ENCODE data around the gene BMERB1. TPM values are rescaled to one million over a fixed set of nuclear protein-coding genes. Genes with fewer than 3 reads are reported as not detected.
"Not testable (repeated sequence)": the region's sequence is repeated elsewhere in the genome, so short reads cannot be mapped to it uniquely, and the experiment has no call there.

BMERB1 gene
- polyA plus RNA-seq, 1 of the 3 experiments (the other 2 are of a cell fraction) = 33.9 TPM

DNA sequence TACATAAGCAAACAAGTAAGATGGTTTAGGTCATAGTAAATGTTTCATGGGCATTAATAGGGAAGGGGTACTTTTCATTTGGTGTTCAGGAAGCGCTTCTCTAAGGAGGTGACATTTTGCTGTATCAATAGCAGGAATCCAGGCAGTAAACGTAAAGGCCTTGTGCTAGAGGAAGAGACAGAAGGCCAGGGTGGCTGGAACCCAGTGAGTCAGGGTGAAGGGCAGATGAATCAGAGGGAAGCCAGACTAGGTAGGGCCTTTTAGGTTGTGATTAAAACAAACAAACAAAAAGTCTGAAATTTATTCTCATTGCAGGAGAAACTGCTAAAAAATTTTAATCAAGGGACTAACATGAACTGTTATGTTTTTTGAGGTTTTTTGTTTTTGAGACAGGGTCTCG lies 6.5 kb downstream of the BMERB1 start:
- Histone ChIP-seq H3K4me1 (ENCODE audit: control insufficient read depth in 1 of 2, insufficient read depth in 2 of 2, low read depth in 1 of 2, low read length in 1 of 2) (0 out of 4 replicates have a peak, but pooled peaks cover 0 to 7% of the 10 kb centered on the region in 2 experiments), H3K4me2 (peak overlapping the region; percentile 39)
- CTCF ChIA-PET = no interaction called here

GRCh38 chr16:15442140-15442539 lies 7.8 kb downstream of the BMERB1 start:
- H3K27me3 ChIP-seq (ENCODE audit: insufficient read depth); H3K4me2 ChIP-seq; DNase-seq; H3K9me2 ChIP-seq; H3K4me3 ChIP-seq (ENCODE audit: low read depth in 2 of 2, low read length in 1 of 2); POLR2A ChIA-PET; H3K27ac ChIP-seq (ENCODE audit: low read depth in 2 of 2, low read length in 1 of 2); H3K36me3 ChIP-seq (replicated peaks in 1 of 2; ENCODE audit: control insufficient read depth in 1 of 2, insufficient read depth in 2 of 2, low read length in 1 of 2); H2AFZ ChIP-seq (ENCODE audit: low read depth); H3K4me1 ChIP-seq (ENCODE audit: control insufficient read depth in 1 of 2, insufficient read depth in 2 of 2, low read depth in 1 of 2, low read length in 1 of 2); H3K9me3 ChIP-seq; H3K9ac ChIP-seq; H4K20me1 ChIP-seq (ENCODE audit: insufficient read depth); H3F3A ChIP-seq (replicated peaks; ENCODE audit: insufficient read depth): not testable (repeated sequence)
- CTCF ChIA-PET = interaction anchor here (0.9 kb wide), 1 partner anchor 108 kb away, joined by 3 read pairs; no protein-coding TSS in a partner anchor
- H3K79me2 ChIP-seq (ENCODE audit: insufficient read depth) = peaks cover 63% of the 10 kb centered on the region
- WGBS (ENCODE audit: low lambda C conversion rate) = 89% methylated on average over 5 of the region's 5 CpGs

More for the DNA sequence above, 6.5 kb downstream of the BMERB1 start:
- TF ChIP-seq NRF1 (IDR thresholded peaks at IDR 0.05; ENCODE audit: low read depth, low read length) = no peak
- no peak for TF ChIP-seq RXRA (IDR thresholded peaks at IDR 0.05; ENCODE audit: borderline replicate concordance, low read depth)
- TF ChIP-seq GATA2 (CRISPR knock-in tag; IDR thresholded peaks at IDR 0.05) = no peak
- TF ChIP-seq FOSL2 (IDR thresholded peaks at IDR 0.05; ENCODE audit: borderline replicate concordance, low read depth) = peak; percentile 49; the same call in 1 of the 2 replicates
- no peak for TF ChIP-seq FOXJ3 (CRISPR knock-in tag; IDR thresholded peaks at IDR 0.05)
- no peak for TF ChIP-seq TEAD4 (IDR thresholded peaks at IDR 0.05; ENCODE audit: borderline replicate concordance, insufficient read depth)
- no peak for TF ChIP-seq RAD21 (IDR thresholded peaks at IDR 0.05; ENCODE audit: low read length)
- TF ChIP-seq, protein P1, sequence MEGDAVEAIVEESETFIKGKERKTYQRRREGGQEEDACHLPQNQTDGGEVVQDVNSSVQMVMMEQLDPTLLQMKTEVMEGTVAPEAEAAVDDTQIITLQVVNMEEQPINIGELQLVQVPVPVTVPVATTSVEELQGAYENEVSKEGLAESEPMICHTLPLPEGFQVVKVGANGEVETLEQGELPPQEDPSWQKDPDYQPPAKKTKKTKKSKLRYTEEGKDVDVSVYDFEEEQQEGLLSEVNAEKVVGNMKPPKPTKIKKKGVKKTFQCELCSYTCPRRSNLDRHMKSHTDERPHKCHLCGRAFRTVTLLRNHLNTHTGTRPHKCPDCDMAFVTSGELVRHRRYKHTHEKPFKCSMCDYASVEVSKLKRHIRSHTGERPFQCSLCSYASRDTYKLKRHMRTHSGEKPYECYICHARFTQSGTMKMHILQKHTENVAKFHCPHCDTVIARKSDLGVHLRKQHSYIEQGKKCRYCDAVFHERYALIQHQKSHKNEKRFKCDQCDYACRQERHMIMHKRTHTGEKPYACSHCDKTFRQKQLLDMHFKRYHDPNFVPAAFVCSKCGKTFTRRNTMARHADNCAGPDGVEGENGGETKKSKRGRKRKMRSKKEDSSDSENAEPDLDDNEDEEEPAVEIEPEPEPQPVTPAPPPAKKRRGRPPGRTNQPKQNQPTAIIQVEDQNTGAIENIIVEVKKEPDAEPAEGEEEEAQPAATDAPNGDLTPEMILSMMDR (IDR thresholded peaks at IDR 0.05) = no peak
- TF ChIP-seq YY1 (IDR thresholded peaks at IDR 0.05; ENCODE audit: low read depth) = no peak
- Histone ChIP-seq H3K9me2 (no peaks in the 10 kb centered on the region), H3K36me3 (replicated peaks in 1 of 2; ENCODE audit: control insufficient read depth in 1 of 2, insufficient read depth in 2 of 2, low read length in 1 of 2) (peaks cover 0 to 7% of the 10 kb centered on the region in 2 experiments), H3K9ac (no peak overlapping the region), H3K9me3 (no peaks in the 10 kb centered on the region), H3K79me2 (ENCODE audit: insufficient read depth) (peaks cover 68% of the 10 kb centered on the region), H2AFZ (ENCODE audit: low read depth) (no peak overlapping the region), H3K27me3 (ENCODE audit: insufficient read depth) (no peaks in the 10 kb centered on the region), H4K20me1 (ENCODE audit: insufficient read depth) (no peaks in the 10 kb centered on the region; the same call in none of the 2 replicates), H3K4me3 (ENCODE audit: low read depth in 2 of 2, low read length in 1 of 2) (no peak overlapping the region), H3F3A (replicated peaks; ENCODE audit: insufficient read depth) (peaks cover 5% of the 10 kb centered on the region), H3K27ac (ENCODE audit: low read depth in 2 of 2, low read length in 1 of 2) (peak overlapping the region in 1 of 2 experiments; percentile 64; a peak in 2 of 4 replicates)
- POLR2A ChIA-PET = no interaction called here
- DNase-seq = no peak
- WGBS (ENCODE audit: low lambda C conversion rate) = 77% methylated on average over 3 of the region's 3 CpGs

DNA sequence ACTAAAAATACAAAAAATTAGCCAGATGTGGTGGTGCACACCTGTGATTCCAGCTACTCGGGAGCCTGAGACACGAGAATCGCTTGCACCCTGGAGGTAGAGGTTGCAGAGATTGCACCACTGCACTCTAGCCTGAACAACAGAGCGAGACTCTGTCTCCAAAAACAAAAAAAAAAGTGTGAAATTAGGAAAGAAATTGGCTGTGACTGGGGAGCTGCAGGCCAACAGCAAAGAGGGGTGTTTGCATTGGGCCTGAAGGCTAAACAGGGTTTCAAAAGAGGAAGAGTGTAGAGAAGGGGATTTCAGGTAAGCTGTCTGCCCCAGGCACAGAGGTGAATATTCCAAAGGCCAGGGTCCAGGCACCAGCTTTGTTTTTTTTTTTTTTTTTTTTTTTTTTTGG lies 9.4 kb downstream of the BMERB1 start:
- POLR2A ChIA-PET = no interaction called here
- Histone ChIP-seq H3K27me3 (ENCODE audit: insufficient read depth) (no peaks in the 10 kb centered on the region), H3K9me3 (no peaks in the 10 kb centered on the region), H3K4me1 (ENCODE audit: control insufficient read depth in 1 of 2, insufficient read depth in 2 of 2, low read depth in 1 of 2, low read length in 1 of 2) (0 out of 4 replicates have a peak, but pooled peaks cover 0 to 7% of the 10 kb centered on the region in 2 experiments), H3K9ac (no peak overlapping the region), H3F3A (replicated peaks; ENCODE audit: insufficient read depth) (peaks cover 5% of the 10 kb centered on the region), H3K4me3 (ENCODE audit: low read depth in 2 of 2, low read length in 1 of 2) (no peak overlapping the region), H3K9me2 (no peaks in the 10 kb centered on the region), H4K20me1 (ENCODE audit: insufficient read depth) (no peaks in the 10 kb centered on the region; the same call in none of the 2 replicates), H3K79me2 (ENCODE audit: insufficient read depth) (peaks cover 51% of the 10 kb centered on the region), H3K27ac (ENCODE audit: low read depth in 2 of 2, low read length in 1 of 2) (no peak overlapping the region), H2AFZ (ENCODE audit: low read depth) (no peak overlapping the region), H3K36me3 (replicated peaks in 1 of 2; ENCODE audit: control insufficient read depth in 1 of 2, insufficient read depth in 2 of 2, low read length in 1 of 2) (peaks cover 0 to 7% of the 10 kb centered on the region in 2 experiments), H3K4me2 (no peak overlapping the region)
- CTCF ChIA-PET = interaction anchor here (2.1 kb wide), 1 partner anchor 106 kb away, joined by 9 read pairs; no protein-coding TSS in a partner anchor
- TF ChIP-seq, protein P2, sequence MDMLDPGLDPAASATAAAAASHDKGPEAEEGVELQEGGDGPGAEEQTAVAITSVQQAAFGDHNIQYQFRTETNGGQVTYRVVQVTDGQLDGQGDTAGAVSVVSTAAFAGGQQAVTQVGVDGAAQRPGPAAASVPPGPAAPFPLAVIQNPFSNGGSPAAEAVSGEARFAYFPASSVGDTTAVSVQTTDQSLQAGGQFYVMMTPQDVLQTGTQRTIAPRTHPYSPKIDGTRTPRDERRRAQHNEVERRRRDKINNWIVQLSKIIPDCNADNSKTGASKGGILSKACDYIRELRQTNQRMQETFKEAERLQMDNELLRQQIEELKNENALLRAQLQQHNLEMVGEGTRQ (IDR thresholded peaks at IDR 0.05; ENCODE audit: borderline replicate concordance, low read depth, low read length) = no peak
- TF ChIP-seq PBX3 (IDR thresholded peaks at IDR 0.05) = no peak
- TF ChIP-seq, protein P3, sequence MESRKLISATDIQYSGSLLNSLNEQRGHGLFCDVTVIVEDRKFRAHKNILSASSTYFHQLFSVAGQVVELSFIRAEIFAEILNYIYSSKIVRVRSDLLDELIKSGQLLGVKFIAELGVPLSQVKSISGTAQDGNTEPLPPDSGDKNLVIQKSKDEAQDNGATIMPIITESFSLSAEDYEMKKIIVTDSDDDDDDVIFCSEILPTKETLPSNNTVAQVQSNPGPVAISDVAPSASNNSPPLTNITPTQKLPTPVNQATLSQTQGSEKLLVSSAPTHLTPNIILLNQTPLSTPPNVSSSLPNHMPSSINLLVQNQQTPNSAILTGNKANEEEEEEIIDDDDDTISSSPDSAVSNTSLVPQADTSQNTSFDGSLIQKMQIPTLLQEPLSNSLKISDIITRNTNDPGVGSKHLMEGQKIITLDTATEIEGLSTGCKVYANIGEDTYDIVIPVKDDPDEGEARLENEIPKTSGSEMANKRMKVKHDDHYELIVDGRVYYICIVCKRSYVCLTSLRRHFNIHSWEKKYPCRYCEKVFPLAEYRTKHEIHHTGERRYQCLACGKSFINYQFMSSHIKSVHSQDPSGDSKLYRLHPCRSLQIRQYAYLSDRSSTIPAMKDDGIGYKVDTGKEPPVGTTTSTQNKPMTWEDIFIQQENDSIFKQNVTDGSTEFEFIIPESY (IDR thresholded peaks at IDR 0.05; ENCODE audit: borderline replicate concordance, low read depth) = no peak
- no peak for DNase-seq
- 98% methylated on average over 4 of the region's 4 CpGs for WGBS (ENCODE audit: low lambda C conversion rate)
